ENCODE results near the gene PKN1.

PKN1 gene

DNA sequence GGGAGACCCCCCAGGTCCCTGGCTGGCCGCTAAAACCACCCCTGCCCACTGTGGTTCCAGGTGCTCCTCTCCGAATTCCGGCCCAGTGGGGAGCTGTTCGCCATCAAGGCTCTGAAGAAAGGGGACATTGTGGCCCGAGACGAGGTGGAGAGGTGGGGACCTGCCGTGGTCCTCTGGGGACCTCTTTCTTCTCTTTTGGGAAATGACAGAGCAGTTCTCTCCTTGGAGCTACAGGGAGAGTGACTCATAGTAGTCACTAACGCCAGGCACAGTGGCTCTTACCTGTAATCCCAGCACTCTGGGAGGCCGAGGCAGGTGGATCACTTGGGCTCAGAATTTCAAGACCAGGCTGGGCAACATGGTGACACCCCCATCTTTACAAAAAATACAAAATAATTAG, 34.7 kb downstream of the PKN1 start:
- DNase-seq = no peak

DNA sequence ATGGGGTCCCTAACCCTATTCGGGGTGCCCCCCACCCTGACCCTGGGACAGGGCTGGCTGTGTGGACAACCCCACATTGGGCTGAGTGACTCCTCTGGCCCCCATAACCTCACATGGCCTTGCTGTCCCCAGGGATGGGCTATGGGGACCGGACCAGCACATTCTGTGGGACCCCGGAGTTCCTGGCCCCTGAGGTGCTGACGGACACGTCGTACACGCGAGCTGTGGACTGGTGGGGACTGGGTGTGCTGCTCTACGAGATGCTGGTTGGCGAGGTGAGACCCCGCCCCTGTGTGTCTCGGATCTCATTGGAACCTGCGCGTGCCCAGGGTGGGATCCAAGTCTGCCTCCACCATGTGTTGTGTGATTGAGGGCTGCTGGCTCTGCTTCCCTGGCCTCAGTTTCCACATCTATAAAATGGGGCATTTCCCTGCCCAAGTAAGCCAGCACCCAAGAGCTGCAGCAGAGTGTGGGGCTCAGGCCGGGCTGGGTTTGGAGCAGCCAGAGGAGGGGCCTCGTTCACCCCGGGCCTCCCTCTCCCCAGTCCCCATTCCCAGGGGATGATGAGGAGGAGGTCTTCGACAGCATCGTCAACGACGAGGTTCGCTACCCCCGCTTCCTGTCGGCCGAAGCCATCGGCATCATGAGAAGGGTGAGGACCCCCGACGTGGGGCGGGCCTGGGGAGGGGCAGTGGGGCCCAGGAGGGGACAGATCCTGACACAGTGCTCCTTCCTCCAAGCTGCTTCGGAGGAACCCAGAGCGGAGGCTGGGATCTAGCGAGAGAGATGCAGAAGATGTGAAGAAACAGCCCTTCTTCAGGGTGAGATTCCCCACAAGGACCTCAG, 37.1 kb downstream of the PKN1 start:
- no peak for DNase-seq

DNA sequence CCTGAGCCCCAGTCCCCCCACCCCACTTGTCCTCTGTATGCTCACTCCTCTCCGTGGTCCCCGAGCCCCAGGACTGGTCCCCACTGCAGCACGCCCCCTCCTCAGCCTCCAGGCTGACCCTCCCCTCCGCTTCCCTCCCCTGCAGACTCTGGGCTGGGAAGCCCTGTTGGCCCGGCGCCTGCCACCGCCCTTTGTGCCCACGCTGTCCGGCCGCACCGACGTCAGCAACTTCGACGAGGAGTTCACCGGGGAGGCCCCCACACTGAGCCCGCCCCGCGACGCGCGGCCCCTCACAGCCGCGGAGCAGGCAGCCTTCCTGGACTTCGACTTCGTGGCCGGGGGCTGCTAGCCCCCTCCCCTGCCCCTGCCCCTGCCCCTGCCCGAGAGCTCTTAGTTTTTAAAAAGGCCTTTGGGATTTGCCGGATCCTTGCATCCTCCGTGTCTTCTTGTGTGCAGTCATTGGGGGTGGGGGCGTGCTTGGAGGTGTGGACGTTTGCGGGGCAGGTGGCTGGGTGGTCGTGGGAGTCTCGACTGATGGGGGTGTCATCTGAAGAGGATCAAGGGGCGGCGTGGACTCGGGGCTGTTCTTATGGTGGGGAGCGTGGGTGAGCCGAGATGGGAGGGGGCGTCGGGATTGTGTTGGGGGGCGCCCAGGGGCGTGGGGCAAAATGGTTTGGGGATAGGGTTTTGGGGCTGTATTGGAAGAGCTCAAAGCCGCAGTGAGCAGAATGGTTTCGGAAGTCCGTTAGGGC, 38.5 kb downstream of the PKN1 start:
- DNase-seq = no peak

GRCh38 chr19:14472202-14472938, 39.3 kb downstream of the PKN1 start:
- peak; percentile 71 for DNase-seq

- DNase-seq = no peak
Observed at GRCh38 chr19:14473073-14473977, 40.2 kb downstream of the PKN1 start.

GRCh38 chr19:14473978-14474578, 41.0 kb downstream of the PKN1 start:
- DNase-seq = no peak

GRCh38 chr19:14474827-14475226, 41.7 kb downstream of the PKN1 start:
- no peak for DNase-seq

DNA sequence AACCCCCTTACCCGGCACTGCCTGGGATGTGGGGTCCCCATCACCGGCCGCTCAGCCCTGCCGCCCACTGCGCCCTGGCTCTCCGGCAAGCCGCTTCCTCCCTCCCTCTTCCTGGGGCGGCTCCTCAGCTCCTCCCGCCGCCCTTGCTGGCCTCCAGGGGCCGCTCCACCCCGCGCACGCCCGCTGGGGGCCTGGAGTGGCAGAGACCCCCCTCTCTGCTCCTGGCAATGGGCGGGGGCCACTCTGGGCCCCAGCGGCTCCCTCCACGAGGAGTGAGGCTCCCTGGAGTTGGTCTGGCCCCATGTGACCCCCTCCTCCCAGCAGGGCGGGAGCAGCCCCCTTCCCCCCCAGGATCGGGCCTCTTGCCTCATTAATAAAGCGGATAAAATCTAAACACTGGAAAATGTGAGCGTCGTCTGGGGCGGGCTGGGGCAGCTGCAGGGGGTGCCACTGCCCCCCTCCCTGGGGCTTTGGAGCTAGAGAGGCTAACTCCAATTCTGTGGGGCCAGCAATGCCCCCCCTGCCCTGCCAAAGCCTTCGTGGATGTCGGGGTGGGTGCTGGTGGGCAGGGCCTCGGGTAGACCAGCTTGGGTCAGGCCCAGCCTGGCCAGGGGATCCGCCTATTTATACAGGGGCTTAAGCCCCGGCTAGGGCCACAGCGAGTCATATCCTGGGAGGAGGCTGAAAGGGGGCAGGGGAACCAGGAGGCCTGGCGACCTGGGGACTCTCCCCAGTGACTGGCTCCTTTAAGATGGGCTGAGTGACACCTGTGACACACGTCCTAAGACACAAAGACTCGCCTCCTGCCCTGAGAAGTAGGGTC, 42.4 kb downstream of the PKN1 start, which contains the start of gene PTGER1:
Gene PTGER1 (minus strand): TSS at position 104 of the 823 bp plus-strand sequence. CDS start 1,034 bp downstream, outside the sequence.
- peak; percentile 21 for DNase-seq

GRCh38 chr19:14476327-14476672, 43.2 kb downstream of the PKN1 start:
- no peak for DNase-seq

DNA sequence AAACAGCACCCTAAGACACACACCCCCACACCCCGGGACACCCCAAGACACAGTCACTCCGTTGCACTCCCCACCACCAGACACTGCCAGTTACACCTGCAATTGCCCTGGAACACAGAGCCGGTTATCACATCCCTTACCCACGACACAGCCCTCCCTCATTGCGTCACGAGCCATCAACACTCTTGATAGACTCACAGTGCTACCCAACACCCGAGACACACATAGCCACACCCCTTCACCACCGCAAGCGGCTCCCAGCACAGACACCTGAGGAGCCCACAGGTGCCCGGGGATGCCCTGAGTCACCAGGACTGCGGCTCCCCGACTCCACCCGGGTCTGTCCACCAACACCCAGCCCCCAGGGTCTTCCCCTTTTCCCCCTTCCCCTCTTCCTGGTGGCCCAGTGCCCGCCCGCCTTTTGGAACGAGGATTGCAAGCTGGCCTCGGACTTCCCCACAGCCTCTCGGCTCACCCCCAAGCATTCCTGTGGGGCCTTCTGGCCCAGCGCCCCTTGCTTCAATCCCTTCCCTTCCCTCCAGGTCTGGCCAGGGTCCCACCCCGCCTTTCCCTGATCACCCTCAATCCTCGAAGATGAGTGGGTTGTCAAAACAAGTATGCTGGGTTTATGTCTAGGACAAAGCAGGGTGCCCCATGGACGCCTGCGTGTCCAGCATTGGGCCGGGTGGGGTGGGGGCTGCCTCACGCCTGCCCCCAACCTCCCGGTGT, 43.7 kb downstream of the PKN1 start:
- DNase-seq = peak; percentile 69

DNA sequence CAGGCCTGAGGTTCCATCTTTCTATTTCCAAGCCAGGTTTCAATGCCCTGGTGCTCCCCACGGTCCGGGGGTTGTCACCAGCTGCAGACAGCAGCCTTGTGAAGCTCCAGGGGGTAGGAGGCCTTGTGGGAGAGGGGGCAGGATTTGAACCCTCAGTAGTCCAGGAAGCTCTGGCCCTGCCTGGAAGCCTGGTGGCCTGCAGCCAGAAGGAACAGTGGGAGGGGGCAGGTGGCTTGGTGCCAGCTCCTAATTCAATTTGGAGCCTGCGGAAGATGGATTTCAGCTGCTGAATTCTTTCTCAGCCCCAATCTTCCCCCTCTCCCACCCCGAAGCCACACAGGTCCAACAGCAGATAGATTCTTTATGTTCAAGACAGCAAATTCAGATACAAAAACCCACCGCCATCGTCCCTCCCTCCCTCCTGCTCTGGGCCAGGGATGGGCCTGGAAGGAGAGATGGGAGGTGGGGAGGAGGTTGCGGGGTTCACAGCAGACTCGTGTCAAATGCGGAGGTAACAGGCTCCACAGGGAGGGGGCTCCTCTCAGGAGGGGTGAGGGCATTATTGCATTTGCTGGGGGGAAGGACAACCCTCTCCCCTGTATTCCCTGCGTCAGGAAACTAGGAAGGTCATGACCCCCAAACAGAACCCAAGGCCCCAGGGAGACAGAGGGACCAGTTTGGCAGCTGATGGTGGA, 44.5 kb downstream of the PKN1 start:
- no peak for DNase-seq

GRCh38 chr19:14478113-14478545, 45.0 kb downstream of the PKN1 start:
- DNase-seq = no peak

DNA sequence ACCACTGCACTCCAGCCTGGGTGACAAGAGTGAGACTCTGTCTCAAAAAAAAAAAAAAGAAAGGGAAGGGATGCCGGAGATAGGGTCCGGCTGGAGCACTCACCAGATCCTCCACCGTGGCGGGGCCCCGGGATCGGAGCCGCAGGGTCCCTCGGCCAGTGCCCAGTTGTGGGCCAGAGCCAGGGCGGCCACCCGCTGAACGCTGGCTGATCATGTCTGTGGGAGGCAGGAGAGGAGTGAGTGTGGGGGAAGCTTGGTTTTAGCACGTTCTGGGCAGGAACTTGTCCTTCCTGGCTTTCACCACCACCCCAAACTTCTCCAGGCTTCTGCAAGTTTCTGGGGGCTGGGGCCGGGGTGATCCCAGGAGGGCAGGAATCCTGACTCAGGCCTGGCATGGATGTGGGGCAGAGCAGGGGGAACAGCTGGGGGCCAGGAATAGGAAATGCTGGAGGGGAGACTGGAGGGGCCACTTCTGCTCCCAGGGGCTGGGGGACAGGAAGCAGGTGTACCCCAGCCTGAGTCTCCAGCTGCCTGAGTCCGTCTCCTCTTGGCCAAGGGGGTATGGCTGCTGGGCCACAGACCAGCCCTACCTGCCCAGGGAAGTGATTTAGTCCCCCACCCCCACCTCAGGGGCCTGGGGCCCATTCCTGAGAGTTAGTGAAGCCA, 46.3 kb downstream of the PKN1 start:
- no peak for DNase-seq

DNA sequence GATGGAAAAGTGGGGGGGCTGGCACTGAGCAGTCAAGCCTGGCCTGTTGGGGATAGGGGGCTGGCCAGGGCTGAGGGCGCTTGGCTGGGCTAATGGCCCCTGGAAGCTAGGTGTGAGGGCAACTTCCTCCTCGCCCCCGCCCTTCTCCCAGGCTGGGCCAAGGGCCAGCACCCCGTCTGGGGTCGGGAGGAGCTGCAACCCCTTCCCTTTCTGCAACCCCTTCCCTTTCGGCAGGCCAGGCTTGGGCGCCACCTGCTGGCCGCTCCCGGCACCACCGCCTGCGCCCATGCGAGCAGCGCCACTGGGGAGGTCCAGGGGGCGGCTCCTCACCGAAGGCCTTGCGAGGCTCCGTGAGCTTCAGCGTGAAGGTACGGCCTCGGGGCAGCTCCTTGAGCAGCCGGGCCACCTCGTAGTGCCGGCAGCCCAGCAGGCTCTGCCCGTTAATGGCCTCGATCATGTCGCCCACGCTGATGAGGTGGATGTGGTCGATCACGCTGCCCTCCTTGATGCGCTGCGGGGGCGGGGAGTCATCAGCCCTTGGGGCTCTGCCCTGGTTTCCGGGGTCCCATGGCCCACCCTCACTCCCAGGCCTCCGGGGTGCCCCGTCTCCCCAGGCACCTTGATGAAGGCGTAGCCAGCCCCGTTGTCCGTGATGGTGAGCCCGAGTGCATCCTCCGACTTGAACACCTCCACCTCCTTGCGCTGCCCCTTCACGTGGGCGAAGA, 47.0 kb downstream of the PKN1 start:
- peak; percentile 55 for DNase-seq

DNA sequence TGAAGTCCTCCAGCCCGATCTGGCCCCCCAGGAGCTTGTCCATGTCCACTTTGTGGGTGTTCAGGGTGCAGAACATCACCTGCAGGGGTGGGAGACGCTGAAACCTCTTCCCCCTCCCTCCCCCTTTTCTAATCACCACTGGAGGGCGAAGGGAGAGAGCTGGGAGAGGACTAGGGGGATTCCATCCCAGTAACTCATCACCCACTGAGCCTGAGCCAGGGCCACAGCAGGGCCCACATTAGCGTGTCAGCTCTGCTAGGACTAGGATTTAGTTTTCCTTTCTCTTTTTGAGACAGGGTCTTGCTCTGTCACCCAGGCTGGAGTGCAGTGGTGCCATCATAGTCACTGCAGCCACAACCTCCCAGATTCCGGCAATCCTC, 47.6 kb downstream of the PKN1 start:
- DNase-seq = no peak

- no peak for DNase-seq
Observed at GRCh38 chr19:14482172-14482941, 49.3 kb downstream of the PKN1 start.

DNA sequence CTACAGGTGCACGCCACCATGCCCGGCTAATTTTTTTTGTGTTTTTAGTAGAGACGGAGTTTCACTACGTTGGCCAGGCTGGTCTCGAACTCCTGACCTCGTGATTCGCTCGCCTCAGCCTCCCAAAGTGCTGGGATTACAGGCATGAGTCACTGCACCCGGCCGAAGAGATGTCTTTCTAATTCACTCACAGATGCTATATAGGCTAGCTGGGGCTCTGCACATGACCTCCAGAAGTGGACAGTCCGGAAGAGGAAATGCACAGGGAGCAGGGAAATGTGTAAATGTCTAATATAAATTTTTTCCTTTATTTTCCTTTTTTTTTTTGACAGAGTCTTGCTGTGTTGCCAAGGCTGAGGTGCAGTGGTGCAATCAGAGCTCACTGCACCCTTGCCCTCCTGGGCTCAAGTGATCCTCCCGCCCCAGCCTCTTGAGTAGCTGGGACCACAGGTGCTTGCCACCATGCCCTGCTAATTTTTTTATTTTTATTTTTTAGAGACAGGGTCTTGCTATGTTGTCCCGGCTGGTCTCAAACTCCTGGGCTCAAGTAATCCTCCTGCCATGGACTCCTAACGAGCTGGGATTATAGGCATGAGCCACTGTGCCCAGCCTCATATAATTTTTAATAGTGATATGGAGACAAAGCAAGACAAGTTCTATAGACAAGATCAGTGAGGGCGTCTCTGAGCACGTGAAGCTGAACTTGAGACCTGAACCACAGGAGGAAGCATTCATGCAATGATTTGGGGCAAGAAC, 54.4 kb downstream of the PKN1 start:
- no peak for DNase-seq
